ENCODE data around the gene XPC.

XPC gene

GRCh38 chr3:14150491-14151230, 27.7 kb downstream of the XPC start:
- in situ Hi-C loops (cut with HindIII; ENCODE audit: low sequenced_read_pairs): no loop called here

- in situ Hi-C loops (cut with HindIII; ENCODE audit: low sequenced_read_pairs): no loop called here
These were observed 28.3 kb downstream of the XPC start for GRCh38 chr3:14150078-14150477.

- in situ Hi-C loops (cut with HindIII; ENCODE audit: low sequenced_read_pairs): no loop called here
These were observed 30.1 kb downstream of the XPC start for GRCh38 chr3:14148041-14148985.

- in situ Hi-C loops (cut with HindIII; ENCODE audit: low sequenced_read_pairs): no loop called here
These were observed 30.8 kb downstream of the XPC start for GRCh38 chr3:14147617-14148016.

- in situ Hi-C loops (cut with HindIII; ENCODE audit: low sequenced_read_pairs): no loop called here
These were observed 31.4 kb downstream of the XPC start for GRCh38 chr3:14147066-14147435.

- in situ Hi-C loops (cut with HindIII; ENCODE audit: low sequenced_read_pairs): no loop called here
These were observed 31.9 kb downstream of the XPC start for GRCh38 chr3:14146381-14147065.

- in situ Hi-C loops (cut with HindIII; ENCODE audit: low sequenced_read_pairs): no loop called here
These were observed 32.6 kb downstream of the XPC start for GRCh38 chr3:14145670-14146380.

- in situ Hi-C loops (cut with HindIII; ENCODE audit: low sequenced_read_pairs): no loop called here
These were observed 33.2 kb downstream of the XPC start for GRCh38 chr3:14145236-14145635.

- in situ Hi-C loops (cut with HindIII; ENCODE audit: low sequenced_read_pairs): no loop called here
These were observed 33.9 kb downstream of the XPC start for GRCh38 chr3:14144423-14145075.

- in situ Hi-C loops (cut with HindIII; ENCODE audit: low sequenced_read_pairs): no loop called here
These were observed 34.9 kb downstream of the XPC start for GRCh38 chr3:14143271-14144225.

- in situ Hi-C loops (cut with HindIII; ENCODE audit: low sequenced_read_pairs): no loop called here
These were observed 35.7 kb downstream of the XPC start for GRCh38 chr3:14142567-14143270.

- in situ Hi-C loops (cut with HindIII; ENCODE audit: low sequenced_read_pairs): no loop called here
These were observed 36.6 kb downstream of the XPC start for GRCh38 chr3:14141602-14142341.

GRCh38 chr3:14141144-14141543, 37.3 kb downstream of the XPC start:
- in situ Hi-C loops (cut with HindIII; ENCODE audit: low sequenced_read_pairs): no loop called here

GRCh38 chr3:14140668-14141067, 37.7 kb downstream of the XPC start:
- in situ Hi-C loops (cut with HindIII; ENCODE audit: low sequenced_read_pairs): no loop called here

- in situ Hi-C loops (cut with HindIII; ENCODE audit: low sequenced_read_pairs): no loop called here
These were observed 38.6 kb downstream of the XPC start for GRCh38 chr3:14139771-14140170.

GRCh38 chr3:14138878-14139655, 39.3 kb downstream of the XPC start:
- in situ Hi-C loops (cut with HindIII; ENCODE audit: low sequenced_read_pairs): no loop called here

Measured in endothelial cell of hepatic sinusoid (primary cell).